Measurements from ENCODE around the gene DEPDC7. TPM values are rescaled to one million over a fixed set of nuclear protein-coding genes. Genes with fewer than 3 reads are reported as not detected.

The DEPDC7 gene
- total and polyA plus RNA-seq, 9 of the 15 experiments (the other 6 are each of a cell fraction or from before 2014, with no cell fraction given) = 5.4 to 19.9 (median 12.0) TPM

- TF ChIP-seq ETS1 (conservative IDR thresholded peaks at IDR 0.05; ENCODE audit: control insufficient read depth, low read depth, low read length) (no peak), YBX1 (IDR thresholded peaks at IDR 0.05) (no peak), SNAPC5 (CRISPR knock-in tag; IDR thresholded peaks at IDR 0.05) (no peak), KDM5B (IDR thresholded peaks at IDR 0.05; ENCODE audit: insufficient replicate concordance, low read depth, low read length) (peak; percentile 77), ZNF398 (CRISPR knock-in tag; IDR thresholded peaks at IDR 0.05) (no peak), KLF10 (CRISPR knock-in tag; IDR thresholded peaks at IDR 0.05) (no peak), SP1 (CRISPR knock-in tag; IDR thresholded peaks at IDR 0.05) (peak; percentile 88), HMG20B (CRISPR knock-in tag; IDR thresholded peaks at IDR 0.05) (no peak), ADNP (tag; IDR thresholded peaks at IDR 0.05) (no peak; the same call in 1 of the 2 replicates), MITF (IDR thresholded peaks at IDR 0.05) (peak; percentile 32; the same call in 1 of the 2 replicates), DLX4 (CRISPR knock-in tag; IDR thresholded peaks at IDR 0.05) (no peak), ATF4 (CRISPR knock-in tag; IDR thresholded peaks at IDR 0.05) (no peak)
Measured at GRCh38 chr11:33015621-33016551, at the start of gene DEPDC7 (continued).
